HFF-Myc (cell line): ENCODE measurements around the gene HES5.

Source experiments
- DNase-seq: peaks from one replicate; pipeline ENCODE4 v3.0.0-alpha.2; 2011; ENCODE audit warnings: low read depth; ENCODE audit errors: extremely low read depth
- H3K4me3 ChIP-seq: replicated peaks from 2 replicates; pipeline ENCODE4 v1.5.1; 2011; ENCODE audit warnings: low read depth, mild to moderate bottlenecking, control low read depth, low read length
- CTCF ChIP-seq: IDR thresholded peaks from 2 replicates; pipeline ENCODE4 v1.5.1; 2012; ENCODE audit warnings: mild to moderate bottlenecking, low read depth, low read length, control low read depth; ENCODE audit errors: missing control alignments

Gene HES5

GRCh38 chr1:2510366-2511155 lies 19.5 kb downstream of the HES5 start:
- no peak overlapping the region for H3K4me3 ChIP-seq
- no peak for TF ChIP-seq CTCF
- DNase-seq: no peak

DNA sequence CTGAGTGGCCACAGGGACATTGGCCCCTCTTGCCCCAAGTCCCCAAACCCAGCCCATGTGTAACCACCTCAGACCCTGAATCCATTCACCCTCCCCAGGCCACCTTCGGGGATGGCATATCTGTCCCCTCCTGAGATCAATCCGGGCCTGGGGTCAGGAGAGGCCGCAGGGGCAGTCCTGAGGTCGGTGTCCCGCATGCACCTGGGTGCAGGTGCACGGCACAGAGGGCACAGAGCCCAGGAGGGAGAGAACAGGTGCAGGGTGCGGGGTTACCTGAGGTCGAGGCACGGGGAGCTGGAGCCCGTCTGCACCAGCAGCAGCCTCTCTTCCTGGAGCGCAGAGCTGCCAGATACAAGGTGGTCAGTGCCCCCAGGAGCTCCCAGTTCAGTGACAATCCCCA lies 20.5 kb downstream of the HES5 start:
- TF ChIP-seq CTCF: no peak
- DNase-seq: no peak
- H3K4me3 ChIP-seq: no peak overlapping the region

DNA sequence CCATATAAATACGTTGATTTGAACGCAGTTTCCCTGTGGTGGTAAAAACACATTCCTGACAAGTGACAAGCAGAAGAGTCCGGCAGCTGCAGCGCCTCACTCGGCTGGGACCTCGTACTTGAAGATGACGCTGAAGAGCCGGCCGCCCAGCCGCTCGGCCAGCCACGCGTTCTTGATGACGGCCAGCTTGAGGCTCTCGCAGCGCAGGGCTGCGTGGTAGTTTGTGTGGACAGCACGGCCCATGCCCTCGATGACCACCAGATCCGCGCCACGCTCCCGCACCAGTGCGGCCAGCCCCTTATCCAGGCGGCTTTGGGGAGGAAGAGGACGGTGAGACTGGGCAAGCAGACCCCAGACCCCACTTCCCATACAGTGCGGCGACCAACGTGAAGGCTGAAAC lies 21.3 kb downstream of the HES5 start:
- TF ChIP-seq CTCF: no peak
- no peak overlapping the region for H3K4me3 ChIP-seq
- DNase-seq: no peak

DNA sequence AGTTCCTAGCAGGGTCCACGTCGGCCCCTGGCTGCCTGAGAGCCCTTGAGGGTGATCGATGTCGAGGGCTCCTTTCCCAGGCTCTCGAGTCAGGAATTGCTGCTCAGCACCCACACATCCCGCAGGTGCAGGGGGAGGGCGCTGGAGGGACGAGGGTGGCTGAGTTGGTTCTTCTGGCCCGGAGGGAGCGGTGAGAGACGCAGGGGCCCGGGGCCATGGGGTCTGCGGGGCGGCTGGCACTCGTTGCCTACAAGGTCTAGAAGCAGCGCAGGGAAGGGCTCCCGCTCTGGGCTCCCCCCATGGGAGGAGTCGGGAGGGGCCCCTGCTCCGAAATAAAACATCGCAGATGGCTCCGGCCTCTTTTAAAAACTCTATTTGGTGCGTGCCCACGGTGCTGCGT lies 21.9 kb downstream of the HES5 start:
- no peak overlapping the region for H3K4me3 ChIP-seq
- no peak for TF ChIP-seq CTCF
- DNase-seq: no peak

DNA sequence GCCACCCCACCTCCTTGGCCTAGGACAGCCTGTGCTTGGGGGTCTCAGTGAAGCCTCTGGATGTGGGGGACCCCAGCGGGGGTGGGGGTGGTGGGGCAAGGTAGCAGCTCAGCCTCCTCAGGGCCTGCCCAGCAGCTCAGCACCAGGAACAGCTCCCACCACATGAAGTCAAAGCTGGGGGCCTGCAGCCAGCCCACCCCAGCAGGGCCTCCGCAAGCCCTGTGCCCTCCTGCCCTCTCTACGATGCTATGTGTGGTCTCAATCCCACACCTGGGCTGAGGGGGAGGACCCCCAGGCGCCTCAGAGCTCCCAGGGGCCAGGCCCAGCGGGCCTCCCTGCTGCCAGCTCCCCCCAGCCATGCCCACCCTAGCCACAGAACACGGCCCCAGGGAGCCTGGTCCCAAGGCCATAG lies 22.3 kb downstream of the HES5 start:
- no peak overlapping the region for H3K4me3 ChIP-seq
- no peak for DNase-seq
- TF ChIP-seq CTCF: no peak

DNA sequence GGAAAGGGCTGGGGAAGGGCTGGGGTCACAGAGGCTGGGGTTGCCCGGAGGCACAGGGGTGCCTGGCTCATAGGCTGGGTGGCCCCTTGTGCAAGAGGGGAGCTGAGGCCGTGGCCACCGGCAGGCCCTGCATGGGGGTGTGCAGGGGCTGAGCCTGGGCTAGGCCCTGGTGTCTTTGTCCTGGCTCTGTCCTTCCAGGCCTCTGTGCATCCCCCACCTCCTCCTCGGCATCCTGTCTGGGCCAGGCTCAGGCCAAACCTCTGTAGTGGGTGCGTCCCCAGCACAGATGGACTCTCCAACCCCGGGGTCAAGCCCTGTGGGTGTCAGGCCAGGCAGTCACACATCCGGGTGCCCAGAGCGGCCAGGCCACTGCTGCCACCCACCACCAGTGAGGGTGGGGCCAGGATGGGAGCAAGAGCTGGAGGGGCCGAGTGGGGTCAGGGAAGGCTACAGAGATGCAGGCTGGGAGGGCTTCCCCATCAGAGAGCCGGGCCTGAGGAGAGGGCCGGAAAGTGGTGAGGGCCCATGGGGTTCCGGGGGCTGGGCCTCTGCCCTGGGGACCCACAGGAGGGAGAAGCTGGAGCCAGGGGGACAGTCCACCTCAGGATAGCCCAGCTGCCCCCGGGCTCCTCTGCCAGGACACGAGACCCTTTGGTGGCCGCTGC lies 23.0 kb downstream of the HES5 start:
- TF ChIP-seq CTCF: no peak
- DNase-seq: no peak
- no peak overlapping the region for H3K4me3 ChIP-seq
